ENCODE results near the gene AGL.
"Not testable (repeated sequence)": the region's sequence is repeated elsewhere in the genome, so short reads cannot be mapped to it uniquely, and the experiment has no call there.

Gene AGL

GRCh38 chr1:99852648-99853047 lies 2.5 kb downstream of the AGL start:
- no peak for DNase-seq

GRCh38 chr1:99855914-99856450 lies 5.8 kb downstream of the AGL start:
- no peak for DNase-seq

- DNase-seq, result not testable (repeated sequence)
These were observed 6.9 kb downstream of the AGL start for GRCh38 chr1:99857041-99857440.

GRCh38 chr1:99858286-99858685 lies 8.1 kb downstream of the AGL start:
- DNase-seq, result no peak

- no peak for DNase-seq
These were observed 8.7 kb downstream of the AGL start for GRCh38 chr1:99858881-99859280.

- no peak for DNase-seq
These were observed 10.5 kb downstream of the AGL start for GRCh38 chr1:99860703-99861102.

- no peak for DNase-seq
These were observed 17.5 kb downstream of the AGL start for GRCh38 chr1:99867682-99868081.

- no peak for DNase-seq
These were observed 19.1 kb downstream of the AGL start for GRCh38 chr1:99869304-99869703.

GRCh38 chr1:99869723-99870122 lies 19.6 kb downstream of the AGL start:
- no peak for DNase-seq

- DNase-seq, result no peak
These were observed 21.9 kb downstream of the AGL start for GRCh38 chr1:99872063-99872462.

- no peak for DNase-seq
These were observed 27.4 kb downstream of the AGL start for GRCh38 chr1:99877568-99877967.

GRCh38 chr1:99886179-99886578 lies 36.0 kb downstream of the AGL start:
- no peak for DNase-seq

- no peak for DNase-seq
These were observed 36.7 kb downstream of the AGL start for GRCh38 chr1:99886841-99887240.

GRCh38 chr1:99887890-99888289 lies 37.7 kb downstream of the AGL start:
- DNase-seq, result no peak

- no peak for DNase-seq
These were observed 41.8 kb downstream of the AGL start for GRCh38 chr1:99891997-99892396.

- not testable (repeated sequence) for DNase-seq
These were observed 53.1 kb downstream of the AGL start for GRCh38 chr1:99903278-99903677.

GRCh38 chr1:99906535-99906934 lies 56.4 kb downstream of the AGL start:
- no peak for DNase-seq

GRCh38 chr1:99917214-99917613 lies 67.1 kb downstream of the AGL start:
- DNase-seq, result no peak

- no peak for DNase-seq
These were observed 69.1 kb downstream of the AGL start for GRCh38 chr1:99919220-99919619.

GRCh38 chr1:99934801-99935200 lies 84.6 kb downstream of the AGL start:
- DNase-seq, result no peak

GRCh38 chr1:99935534-99935933 lies 85.4 kb downstream of the AGL start:
- no peak for DNase-seq

GRCh38 chr1:99936071-99936470 lies 85.9 kb downstream of the AGL start:
- DNase-seq, result no peak

- DNase-seq, result no peak
These were observed 92.6 kb downstream of the AGL start for GRCh38 chr1:99942723-99943122.

- DNase-seq, result no peak
These were observed 93.1 kb downstream of the AGL start for GRCh38 chr1:99943223-99943794.

GRCh38 chr1:99944192-99944591 lies 94.0 kb downstream of the AGL start:
- no peak for DNase-seq
